ENCODE measurements around the gene FBXW10B.
"Not testable (repeated sequence)": the region's sequence is repeated elsewhere in the genome, so short reads cannot be mapped to it uniquely, and the experiment has no call there.

DNA sequence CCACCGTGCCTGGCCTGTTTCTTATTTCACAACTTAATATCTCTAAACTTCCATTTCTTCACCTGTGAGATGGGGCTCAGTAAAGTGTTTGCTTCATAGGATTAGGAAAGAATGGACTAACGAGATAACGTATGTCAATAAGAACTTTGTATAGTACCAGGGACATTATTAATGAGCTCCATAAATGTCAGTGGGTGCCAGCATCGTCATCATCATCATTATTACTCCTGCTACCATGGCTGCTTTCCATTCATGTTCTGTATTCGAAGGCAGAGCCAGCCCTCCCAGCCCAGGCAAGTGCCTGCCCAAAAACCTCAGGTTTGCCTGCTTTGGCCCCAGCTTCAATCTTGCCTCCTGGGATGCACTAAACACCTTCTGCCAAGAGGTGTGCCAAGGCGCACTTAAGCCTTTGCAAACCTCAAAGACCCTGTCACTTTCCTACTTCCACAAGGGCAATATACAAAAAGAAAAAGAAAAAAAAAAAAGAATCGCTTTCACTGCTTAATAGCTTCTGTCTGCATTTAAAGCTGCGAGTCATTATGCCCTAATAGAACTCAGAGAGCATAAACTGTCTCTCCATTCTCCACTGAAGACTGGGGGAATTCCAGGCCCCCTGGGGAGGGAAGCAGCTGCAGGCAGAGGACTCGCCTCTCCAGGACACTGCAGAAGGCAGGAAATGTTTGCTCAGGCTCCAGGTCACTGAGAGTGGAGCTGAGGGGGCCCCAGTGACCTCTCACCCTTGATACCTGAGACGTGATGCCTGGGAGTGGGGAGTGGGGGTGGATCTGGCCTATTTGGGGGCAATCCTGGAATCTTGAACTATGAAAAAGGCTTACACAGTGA lies 25.8 kb upstream of the FBXW10B start:
- TF ChIP-seq, protein P1, sequence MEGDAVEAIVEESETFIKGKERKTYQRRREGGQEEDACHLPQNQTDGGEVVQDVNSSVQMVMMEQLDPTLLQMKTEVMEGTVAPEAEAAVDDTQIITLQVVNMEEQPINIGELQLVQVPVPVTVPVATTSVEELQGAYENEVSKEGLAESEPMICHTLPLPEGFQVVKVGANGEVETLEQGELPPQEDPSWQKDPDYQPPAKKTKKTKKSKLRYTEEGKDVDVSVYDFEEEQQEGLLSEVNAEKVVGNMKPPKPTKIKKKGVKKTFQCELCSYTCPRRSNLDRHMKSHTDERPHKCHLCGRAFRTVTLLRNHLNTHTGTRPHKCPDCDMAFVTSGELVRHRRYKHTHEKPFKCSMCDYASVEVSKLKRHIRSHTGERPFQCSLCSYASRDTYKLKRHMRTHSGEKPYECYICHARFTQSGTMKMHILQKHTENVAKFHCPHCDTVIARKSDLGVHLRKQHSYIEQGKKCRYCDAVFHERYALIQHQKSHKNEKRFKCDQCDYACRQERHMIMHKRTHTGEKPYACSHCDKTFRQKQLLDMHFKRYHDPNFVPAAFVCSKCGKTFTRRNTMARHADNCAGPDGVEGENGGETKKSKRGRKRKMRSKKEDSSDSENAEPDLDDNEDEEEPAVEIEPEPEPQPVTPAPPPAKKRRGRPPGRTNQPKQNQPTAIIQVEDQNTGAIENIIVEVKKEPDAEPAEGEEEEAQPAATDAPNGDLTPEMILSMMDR (IDR thresholded peaks at IDR 0.05; ENCODE audit: insufficient read depth, low read length, poor library complexity, severe bottlenecking), result not testable (repeated sequence)
- TF ChIP-seq EZH2phosphoT487 (conservative IDR thresholded peaks at IDR 0.05; ENCODE audit: low read length), result not testable (repeated sequence)

Data from SU-DHL-6 (cell line).